ENCODE results near the gene LYSET.

The LYSET gene

DNA sequence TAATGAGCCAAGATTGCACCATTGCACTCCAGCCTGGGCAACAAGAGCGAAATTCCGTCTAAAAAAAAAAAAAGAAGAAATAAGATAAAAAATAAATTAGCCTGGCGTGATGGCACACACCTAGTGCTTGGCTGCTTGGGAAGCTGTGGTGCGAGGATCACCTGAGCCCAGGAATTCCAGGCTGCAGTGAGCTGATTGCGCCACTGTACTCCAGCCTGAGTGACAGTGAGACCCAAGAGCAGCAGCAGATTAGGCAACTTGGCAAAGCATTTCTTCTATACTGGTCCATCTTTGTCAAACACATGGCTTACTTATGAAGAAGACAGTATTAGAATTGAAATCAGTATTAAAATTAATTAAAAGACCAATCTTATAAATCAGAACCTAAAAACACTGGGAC, 15.4 kb downstream of the LYSET start:
- DNase-seq (ENCODE audit: insufficient read length, low spot score) (no peak), FAIRE-seq (no peak)
- TF ChIP-seq, protein P1, sequence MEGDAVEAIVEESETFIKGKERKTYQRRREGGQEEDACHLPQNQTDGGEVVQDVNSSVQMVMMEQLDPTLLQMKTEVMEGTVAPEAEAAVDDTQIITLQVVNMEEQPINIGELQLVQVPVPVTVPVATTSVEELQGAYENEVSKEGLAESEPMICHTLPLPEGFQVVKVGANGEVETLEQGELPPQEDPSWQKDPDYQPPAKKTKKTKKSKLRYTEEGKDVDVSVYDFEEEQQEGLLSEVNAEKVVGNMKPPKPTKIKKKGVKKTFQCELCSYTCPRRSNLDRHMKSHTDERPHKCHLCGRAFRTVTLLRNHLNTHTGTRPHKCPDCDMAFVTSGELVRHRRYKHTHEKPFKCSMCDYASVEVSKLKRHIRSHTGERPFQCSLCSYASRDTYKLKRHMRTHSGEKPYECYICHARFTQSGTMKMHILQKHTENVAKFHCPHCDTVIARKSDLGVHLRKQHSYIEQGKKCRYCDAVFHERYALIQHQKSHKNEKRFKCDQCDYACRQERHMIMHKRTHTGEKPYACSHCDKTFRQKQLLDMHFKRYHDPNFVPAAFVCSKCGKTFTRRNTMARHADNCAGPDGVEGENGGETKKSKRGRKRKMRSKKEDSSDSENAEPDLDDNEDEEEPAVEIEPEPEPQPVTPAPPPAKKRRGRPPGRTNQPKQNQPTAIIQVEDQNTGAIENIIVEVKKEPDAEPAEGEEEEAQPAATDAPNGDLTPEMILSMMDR (IDR thresholded peaks at IDR 0.05; ENCODE audit: insufficient read depth, missing control alignments), result no peak

DNA sequence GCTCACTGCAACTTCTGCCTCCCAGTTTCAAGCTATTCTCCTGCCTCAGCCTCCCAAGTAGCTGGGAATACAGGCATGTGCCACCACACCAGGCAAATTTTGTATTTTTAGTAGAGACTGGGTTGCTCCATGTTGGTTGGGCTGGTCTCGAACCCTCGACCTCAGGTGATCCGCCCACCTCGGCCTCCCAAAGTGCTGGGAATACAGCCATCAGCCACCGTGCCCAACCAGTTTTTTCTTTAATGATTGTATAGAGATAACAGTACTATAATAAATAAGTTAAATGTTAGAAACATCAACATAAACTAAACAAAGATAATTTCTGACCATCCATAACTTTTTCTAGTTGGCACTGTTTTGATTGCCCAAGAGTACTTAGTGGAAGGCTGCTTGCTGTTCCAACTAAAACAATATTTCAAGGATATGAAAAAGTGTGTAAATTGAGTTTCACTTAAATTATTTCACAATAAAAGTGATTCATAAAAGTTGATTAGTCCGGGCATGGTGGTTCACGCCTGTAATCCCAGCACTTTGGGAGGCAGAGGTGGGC, 16.1 kb downstream of the LYSET start:
- DNase-seq (ENCODE audit: insufficient read length, low spot score) (no peak), FAIRE-seq (no peak)
- TF ChIP-seq, protein P1 (IDR thresholded peaks at IDR 0.05; ENCODE audit: insufficient read depth, missing control alignments), result no peak

DNA sequence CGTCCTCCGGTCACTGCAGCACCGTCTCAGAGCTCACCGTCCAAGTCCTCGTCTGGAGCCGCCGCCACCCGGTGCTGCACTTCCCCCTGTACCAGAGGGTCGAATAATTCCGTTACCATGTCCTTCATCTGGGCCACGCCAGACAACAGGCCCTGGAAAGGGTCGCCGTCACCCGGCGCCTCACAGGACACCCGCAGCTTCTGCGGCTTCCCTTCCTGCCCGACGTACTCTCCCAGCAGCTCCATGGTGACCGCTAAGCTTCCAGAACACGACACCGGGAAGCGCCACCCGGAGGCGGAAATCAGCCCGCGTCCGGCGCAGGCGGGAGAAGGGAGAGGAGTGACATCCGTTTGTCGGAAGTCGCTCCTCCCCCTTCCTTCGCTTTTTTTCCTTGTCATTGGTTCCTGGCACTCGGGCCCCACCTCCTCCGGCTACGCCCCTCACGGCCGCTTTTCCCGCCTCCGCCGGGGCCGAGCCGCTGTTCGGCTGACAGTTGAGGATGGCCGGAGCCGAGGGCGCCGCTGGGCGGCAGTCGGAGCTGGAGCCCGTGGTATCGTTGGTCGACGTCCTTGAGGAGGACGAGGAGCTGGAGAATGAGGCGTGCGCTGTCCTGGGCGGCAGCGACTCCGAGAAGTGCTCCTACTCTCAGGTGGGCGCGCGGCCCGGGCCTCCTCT, 21.8 kb downstream of the LYSET start, which contains the start of the genes GON7 and UBR7:
TSS of gene GON7 (minus strand) at position 273 of the 675 bp plus-strand sequence. CDS start at position 245, 28 bp downstream.
TSS of gene UBR7 (plus strand) at position 464 of the 675 bp plus-strand sequence. CDS start at position 500, 36 bp downstream.
- DNase-seq (ENCODE audit: insufficient read length, low spot score), result peak; percentile 75
- FAIRE-seq, result no peak
- TF ChIP-seq, protein P1 (IDR thresholded peaks at IDR 0.05; ENCODE audit: insufficient read depth, missing control alignments), result peak; percentile 23

DNA sequence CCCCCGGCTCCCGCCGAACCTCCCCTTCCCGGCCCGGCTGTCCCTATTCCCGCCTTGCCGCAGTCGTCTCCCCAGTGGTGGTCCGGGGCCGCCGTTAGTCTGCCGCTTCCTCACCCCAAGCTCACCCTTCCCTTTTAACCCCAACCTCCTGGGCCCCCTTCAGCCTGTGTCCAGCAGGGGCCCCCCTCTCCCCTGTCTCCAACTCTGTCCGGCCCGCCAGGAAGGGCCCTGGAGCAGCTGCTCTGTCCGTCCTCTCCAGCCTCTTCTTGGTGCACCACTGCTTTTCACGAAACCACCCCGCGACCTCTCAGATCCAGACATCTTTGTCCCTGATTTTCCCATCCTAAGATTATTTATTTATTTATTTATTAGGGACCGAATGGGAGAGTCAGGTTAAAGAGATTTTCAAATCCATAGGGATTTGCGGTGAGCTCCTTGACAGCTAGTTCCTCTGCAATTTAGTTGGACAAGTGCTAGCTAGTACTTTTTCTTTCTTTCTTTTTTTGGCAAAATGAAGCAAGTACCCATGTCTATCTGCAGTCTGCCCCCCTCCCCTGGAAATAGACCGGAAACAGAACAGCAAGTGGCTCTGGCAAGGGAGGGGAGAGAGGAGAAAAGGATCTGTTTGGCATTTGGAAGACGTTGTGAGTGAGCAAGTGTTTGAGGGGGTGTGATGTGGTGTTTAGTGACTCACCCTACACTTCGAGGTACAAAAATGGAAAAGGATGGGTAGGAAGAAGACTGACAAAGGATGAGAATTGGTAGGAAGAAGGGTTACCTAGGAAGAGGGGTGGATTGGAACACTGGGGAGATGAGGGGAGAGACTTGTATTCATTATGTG, 22.6 kb downstream of the LYSET start:
- TF ChIP-seq, protein P1 (IDR thresholded peaks at IDR 0.05; ENCODE audit: insufficient read depth, missing control alignments), result peak; percentile 21
- DNase-seq (ENCODE audit: insufficient read length, low spot score) (no peak), FAIRE-seq (no peak)

DNA sequence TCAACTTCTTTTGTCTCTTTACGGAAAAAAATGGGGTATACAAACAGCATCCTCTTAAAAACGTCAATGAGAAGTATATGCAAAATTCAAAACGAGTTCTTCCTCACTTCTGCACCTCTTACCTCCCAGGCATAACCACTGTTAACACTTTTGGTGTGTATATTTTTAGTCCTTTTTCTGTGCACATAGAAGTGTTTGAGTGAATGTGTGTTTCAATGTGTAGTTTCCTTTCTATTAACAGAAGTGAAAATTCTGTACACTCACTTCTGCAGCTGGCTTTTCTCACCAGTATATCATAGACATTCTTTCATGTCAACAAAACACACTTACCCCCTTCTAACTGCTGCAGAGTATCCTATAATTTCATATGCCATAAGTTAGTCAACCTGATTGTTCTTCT, 27.3 kb downstream of the LYSET start:
- TF ChIP-seq, protein P1 (IDR thresholded peaks at IDR 0.05; ENCODE audit: insufficient read depth, missing control alignments), result no peak
- no peak for DNase-seq (ENCODE audit: insufficient read length, low spot score)
- FAIRE-seq, result no peak

DNA sequence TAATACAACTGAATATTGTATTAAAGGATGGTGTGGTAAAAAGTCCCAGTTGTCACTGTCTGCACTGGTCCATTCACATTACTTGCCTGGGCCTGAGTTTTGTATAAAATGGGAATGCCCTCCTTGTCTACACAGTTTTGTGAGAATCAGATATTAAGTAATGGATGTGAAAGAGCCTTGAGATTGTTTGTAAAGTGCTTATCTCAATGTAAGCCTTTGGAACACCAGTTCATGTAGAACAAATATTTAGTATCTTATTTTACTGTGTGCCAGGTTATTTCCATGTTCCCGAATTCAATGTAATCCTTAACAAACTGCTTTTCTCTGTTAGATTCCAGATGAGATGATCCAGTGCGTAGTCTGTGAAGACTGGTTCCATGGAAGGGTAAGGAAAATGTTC, 29.5 kb downstream of the LYSET start:
- FAIRE-seq (no peak), DNase-seq (ENCODE audit: insufficient read length, low spot score) (no peak)
- TF ChIP-seq, protein P1 (IDR thresholded peaks at IDR 0.05; ENCODE audit: insufficient read depth, missing control alignments), result no peak
